ENCODE data around the gene MOV10L1. TPM values are rescaled to one million over a fixed set of nuclear protein-coding genes. Genes with fewer than 3 reads are reported as not detected.
A peak's percentile ranks its signal among the peaks of the same experiment; 100 is the strongest.

Gene MOV10L1
- total RNA-seq, 8 experiments from 2014 or later, result 0.11 to 2.9 (median 0.45) TPM

DNA sequence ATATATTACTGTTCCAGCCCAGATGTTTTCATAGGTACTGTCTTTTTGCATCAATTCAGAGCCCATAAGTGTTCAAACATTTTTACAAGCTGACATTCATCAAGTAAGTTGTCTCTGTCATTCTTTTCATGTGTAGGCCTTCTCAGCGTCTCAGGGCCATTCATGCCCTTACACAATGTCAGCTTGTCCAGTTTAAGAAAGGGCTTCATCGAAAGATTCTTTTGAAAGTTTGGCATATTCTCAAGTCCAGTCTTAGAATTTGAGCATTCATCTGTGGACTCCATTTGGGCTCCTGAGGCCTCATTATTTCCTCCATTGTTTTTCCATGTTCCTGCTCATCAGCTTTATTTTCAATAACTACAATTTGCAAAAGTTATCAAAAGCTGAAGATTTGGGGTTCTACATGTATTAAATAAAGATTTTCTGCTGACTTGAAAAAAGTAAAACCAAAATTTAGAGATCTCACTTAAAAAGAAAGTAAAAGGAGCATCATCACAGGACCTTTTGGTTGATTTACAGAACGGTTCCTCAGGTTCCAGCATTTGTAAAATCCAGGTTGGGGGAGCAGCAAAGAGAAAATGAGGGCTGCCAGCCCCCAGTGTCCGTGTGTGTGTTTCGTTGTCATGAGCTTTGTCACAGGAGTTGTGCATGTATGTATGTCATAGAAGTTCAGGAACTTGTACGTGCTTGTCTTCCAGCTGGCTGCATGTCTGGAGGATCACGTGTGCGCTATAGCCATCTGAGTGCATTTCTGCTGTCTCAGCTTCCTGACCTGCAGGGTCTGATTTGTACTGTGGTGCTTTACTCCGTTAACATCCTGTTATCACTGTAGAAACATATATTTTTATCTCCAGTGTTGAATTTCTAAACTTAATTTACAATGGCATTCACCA is 15.6 kb downstream of the MOV10L1 start:
- Histone ChIP-seq H3K4me3 (no peak overlapping the region), H3K4me1 (replicated peaks in 1 of 2) (no peaks in the 10 kb centered on the region), H3K27ac (no peak overlapping the region)
- WGBS, 10 experiments, result 41 to 100% (median 74%) methylated on average over 1 to 9 of the region's 9 CpGs
- peak in 3 of 8 experiments; percentile 18 to 57 (median 25) for ATAC-seq (replicated peaks in 6 of 8)
- in situ Hi-C loops (cut with MboI; ENCODE audit: low pct_unique_long_range_greater_than_20kb in 2 of 9, low sequenced_read_pairs in 9 of 9, unreplicated experiment in 9 of 9), result no loop called here

DNA sequence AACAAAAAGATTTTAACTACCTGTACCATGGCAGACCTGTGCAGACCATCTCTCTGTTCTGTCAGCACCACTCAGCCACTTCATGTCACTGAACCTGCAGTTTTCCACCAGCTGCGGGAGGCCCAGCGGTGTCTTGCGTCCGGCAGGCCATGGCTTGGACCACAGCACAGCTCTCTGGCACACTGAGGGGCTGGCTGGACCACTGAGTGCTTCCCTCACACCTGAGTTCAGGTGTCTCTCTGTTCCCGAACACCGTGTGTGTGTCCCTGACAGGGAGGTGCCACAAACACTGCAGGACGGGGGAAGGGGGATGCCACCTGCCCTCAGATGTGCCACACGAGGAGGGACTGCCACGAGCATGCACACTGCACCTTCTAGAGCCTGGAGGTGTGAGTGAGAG is 17.7 kb downstream of the MOV10L1 start:
- 35 to 100% (median 98%) methylated on average over 1 to 4 of the region's 9 CpGs; no CpG with 5 or more reads in 2 of the 10 experiments for WGBS, 10 experiments

DNA sequence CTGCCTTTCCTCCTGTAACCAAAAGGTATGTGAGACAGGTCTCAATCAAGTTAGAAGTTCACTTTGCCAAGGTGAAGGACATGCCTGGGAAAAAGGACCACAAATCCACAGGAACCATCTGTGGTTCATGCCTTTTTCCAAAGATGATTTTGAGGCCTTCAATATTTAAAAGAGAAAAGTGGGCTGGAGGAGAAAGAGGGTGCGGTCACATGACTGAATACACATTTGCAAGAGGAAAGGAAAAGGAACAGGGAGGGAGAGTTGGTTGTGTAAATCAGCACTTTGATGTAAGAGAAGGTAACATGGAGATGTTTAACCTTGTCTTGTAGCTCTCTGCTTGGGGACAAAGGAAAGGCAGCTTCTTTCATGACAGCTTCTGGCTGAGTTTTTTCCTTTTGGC is 21.2 kb downstream of the MOV10L1 start:
- in situ Hi-C loops (cut with MboI; ENCODE audit: low pct_unique_long_range_greater_than_20kb in 2 of 9, low sequenced_read_pairs in 9 of 9, unreplicated experiment in 9 of 9), result no loop called here
- ATAC-seq (replicated peaks in 6 of 8), result peak in 2 of 8 experiments; percentile 35 to 41
- WGBS, 10 experiments, result 67 to 100% (median 80%) methylated on average over 1 of the region's 1 CpG; no CpG with 5 or more reads in 5 of the 10 experiments
- no peak overlapping the region for H3K4me3 ChIP-seq
- H3K27ac ChIP-seq, result no peak overlapping the region
- no peaks in the 10 kb centered on the region for H3K4me1 ChIP-seq (replicated peaks in 1 of 2)

More for the DNA sequence above, 17.7 kb downstream of the MOV10L1 start:
- in situ Hi-C loops (cut with MboI; ENCODE audit: low pct_unique_long_range_greater_than_20kb in 2 of 9, low sequenced_read_pairs in 9 of 9, unreplicated experiment in 9 of 9), result no loop called here
- H3K4me3 ChIP-seq, result no peak overlapping the region
- H3K4me1 ChIP-seq (replicated peaks in 1 of 2), result no peaks in the 10 kb centered on the region
- H3K27ac ChIP-seq, result no peak overlapping the region
- ATAC-seq (replicated peaks in 6 of 8), result no peak

DNA sequence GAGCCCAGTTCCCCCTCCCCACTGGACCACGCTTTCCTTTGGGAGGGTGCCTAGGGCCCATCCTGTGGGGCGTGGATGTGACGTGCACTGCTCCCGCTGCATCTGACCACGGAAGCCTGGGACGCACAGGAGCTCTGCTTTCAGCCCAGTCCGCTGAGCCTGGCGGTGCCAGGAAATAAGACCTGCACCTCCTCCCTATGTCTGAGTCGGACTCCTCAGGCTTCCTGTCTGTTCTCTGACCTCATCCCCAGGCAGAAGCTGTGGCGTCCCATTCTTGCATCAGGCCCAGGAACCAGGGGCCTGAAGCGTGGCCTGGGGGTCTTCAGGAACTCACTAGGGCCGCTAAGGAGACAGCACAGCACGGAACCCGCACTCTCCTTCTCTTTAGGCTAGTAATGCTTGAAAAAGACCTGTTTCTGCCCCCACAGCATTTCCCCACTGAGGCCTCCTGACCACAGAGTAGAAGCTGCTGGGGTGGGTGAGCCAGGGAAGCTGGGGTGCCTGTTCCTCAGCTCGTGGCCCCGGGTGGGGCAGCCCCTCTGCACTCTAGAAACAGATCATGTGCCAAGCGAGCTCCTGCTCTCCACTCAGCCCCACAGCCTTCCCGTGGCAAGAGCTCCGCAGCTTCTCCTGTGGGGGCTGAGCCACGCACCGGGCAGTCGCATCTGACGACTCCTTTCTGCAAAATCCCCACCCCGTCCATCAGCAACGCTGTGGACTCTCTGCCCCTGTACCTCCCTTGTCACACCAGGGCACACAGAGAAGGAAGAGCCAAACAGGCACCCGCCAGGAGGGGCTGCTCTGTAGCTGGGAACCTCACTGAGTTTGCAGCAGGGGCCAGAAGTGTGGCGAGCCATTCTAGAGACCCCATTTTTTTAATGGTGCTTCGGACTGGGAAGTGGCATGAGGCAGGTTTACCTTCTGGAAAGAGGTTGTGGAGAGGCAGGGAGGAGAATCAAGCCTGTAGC is 22.6 kb downstream of the MOV10L1 start:
- Histone ChIP-seq H3K27ac (no peak overlapping the region), H3K4me3 (no peak overlapping the region), H3K4me1 (replicated peaks in 1 of 2) (no peaks in the 10 kb centered on the region)
- in situ Hi-C loops (cut with MboI; ENCODE audit: low pct_unique_long_range_greater_than_20kb in 2 of 9, low sequenced_read_pairs in 9 of 9, unreplicated experiment in 9 of 9), result no loop called here
- ATAC-seq (replicated peaks in 6 of 8), result peak in 6 of 8 experiments; percentile 16 to 87 (median 40)
- 40 to 85% (median 76%) methylated on average over 1 to 14 of the region's 28 CpGs; no CpG with 5 or more reads in 3 of the 10 experiments for WGBS, 10 experiments

DNA sequence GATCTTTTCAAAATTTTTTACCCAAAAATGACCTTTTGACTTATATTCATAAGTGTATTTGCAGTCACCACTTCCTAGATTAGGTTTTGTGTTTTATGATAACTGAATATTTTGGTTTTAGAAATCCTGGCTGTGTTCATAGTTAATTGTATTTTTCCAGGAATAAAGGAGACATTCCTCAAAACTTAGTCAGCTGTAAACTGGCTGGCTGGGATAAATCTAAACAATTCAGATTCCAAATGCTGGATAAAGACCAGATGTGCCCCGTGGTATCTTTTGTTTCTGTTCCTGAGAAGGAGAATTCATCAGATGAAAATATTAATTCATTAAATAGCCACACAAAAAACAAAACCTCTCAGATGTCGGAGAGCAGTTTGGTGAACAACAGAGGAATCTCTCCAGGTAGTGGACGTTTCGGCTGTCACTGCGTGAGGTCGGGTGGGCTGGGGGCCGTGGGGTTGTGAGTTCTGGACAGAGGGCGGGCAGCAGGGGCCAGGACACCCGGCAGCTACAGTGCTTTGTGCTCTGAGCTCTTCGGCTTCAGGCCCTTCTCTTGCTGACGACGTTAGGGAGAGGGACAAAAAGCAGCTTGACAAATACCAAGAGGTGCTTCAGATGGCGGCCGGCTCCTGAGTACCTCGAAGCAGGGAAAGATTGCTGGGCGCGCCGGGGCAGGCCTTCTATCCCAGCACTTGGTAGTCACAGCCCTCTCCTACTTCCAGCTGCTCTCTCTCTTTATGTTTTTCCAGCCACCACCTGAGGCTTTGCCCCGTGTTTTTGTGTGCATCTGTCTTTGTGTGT is 24.6 kb downstream of the MOV10L1 start:
- 12 to 75% (median 56%) methylated on average over 1 to 12 of the region's 19 CpGs; no CpG with 5 or more reads in 1 of the 10 experiments for WGBS, 10 experiments
- no peak overlapping the region for H3K27ac ChIP-seq
- in situ Hi-C loops (cut with MboI; ENCODE audit: low pct_unique_long_range_greater_than_20kb in 2 of 9, low sequenced_read_pairs in 9 of 9, unreplicated experiment in 9 of 9), result no loop called here
- H3K4me1 ChIP-seq (replicated peaks in 1 of 2), result peaks cover 0 to 2% of the 10 kb centered on the region in 2 donors
- H3K4me3 ChIP-seq, result no peak overlapping the region
- peak in 3 of 8 experiments; percentile 10 to 47 (median 42) for ATAC-seq (replicated peaks in 6 of 8)

DNA sequence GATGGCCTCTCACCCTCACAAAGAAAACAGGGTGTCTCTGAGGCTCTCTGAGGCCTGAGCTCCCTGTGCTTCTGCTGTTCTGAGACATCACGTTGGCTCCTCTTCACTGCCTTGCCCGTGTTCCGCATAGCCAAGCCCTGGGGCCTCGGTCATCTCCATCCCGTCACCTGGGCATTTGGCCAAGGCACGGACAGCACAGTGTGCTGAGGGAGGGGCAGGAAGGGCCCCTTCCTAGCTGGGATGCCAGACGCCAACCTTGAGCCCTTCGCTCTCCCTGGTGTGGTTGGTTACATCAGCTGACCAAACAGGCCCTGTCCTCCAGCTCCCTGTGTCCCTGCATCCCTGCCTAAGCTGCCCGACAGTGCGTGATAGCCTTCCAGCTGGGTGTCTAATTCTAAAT is 25.9 kb downstream of the MOV10L1 start:
- peak in 3 of 8 experiments; percentile 23 to 51 (median 47) for ATAC-seq (replicated peaks in 6 of 8)
- 53 to 100% (median 77%) methylated on average over 2 to 7 of the region's 10 CpGs; no CpG with 5 or more reads in 4 of the 10 experiments for WGBS, 10 experiments
- Histone ChIP-seq H3K4me1 (replicated peaks in 1 of 2) (peaks cover 0 to 2% of the 10 kb centered on the region in 2 donors), H3K4me3 (no peak overlapping the region), H3K27ac (no peak overlapping the region)
- in situ Hi-C loops (cut with MboI; ENCODE audit: low pct_unique_long_range_greater_than_20kb in 2 of 9, low sequenced_read_pairs in 9 of 9, unreplicated experiment in 9 of 9), result no loop called here

DNA sequence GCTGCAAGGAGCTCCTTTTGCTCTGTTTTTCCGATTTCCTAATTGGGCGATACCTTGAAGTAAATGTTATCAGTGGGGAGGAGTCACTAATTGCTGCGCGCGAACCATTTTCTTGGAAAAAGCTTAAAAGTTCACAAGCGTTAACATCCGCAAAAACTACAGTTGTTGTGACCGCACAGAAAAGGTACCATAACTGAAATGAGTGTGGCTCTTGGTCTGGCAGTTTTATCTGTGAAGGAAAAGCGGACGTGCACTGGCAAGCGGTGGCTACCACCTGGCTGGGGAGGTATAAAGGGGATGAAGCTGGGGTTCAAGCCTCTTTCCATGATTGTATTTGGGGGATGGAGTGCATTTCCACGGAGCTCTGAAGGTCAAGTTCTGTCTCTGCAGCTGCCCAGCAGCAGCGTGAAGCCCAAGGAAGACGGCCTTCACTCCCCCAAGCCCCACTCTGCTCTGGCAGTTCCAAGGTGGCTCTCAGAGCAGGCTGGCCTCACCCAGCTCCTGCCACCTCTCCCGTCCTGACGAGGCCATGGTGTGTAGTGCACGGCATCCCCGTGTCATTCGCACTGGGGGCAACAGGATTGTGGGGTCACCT is 27.5 kb downstream of the MOV10L1 start:
- ATAC-seq (replicated peaks in 6 of 8), result no peak
- peaks cover 0 to 2% of the 10 kb centered on the region in 2 donors for H3K4me1 ChIP-seq (replicated peaks in 1 of 2)
- 77 to 100% (median 91%) methylated on average over 3 to 16 of the region's 19 CpGs for WGBS, 10 experiments
- H3K27ac ChIP-seq, result no peak overlapping the region
- in situ Hi-C loops (cut with MboI; ENCODE audit: low pct_unique_long_range_greater_than_20kb in 2 of 9, low sequenced_read_pairs in 9 of 9, unreplicated experiment in 9 of 9), result no loop called here
- H3K4me3 ChIP-seq, result no peak overlapping the region

DNA sequence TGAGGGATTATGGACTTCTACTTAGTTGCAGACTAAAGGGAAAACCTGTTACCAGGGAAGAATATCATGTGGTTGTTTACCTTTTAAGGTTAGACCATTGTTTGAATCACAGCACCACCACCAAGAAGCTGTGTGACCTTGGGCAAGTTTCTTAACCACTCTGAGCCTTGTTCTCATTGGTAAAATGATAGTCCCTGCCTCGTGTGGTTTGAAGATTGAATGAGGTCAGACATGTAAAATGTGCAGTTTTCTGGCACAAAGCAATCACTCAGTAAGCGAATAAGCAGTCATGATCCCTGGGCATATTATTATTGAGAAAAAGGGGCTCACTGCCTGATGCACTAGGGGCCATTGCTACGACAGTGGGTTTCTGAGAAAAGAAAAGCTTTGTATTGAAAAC is 28.3 kb downstream of the MOV10L1 start:
- Histone ChIP-seq H3K4me1 (replicated peaks in 1 of 2) (peaks cover 0 to 2% of the 10 kb centered on the region in 2 donors), H3K4me3 (no peak overlapping the region), H3K27ac (no peak overlapping the region)
- in situ Hi-C loops (cut with MboI; ENCODE audit: low pct_unique_long_range_greater_than_20kb in 2 of 9, low sequenced_read_pairs in 9 of 9, unreplicated experiment in 9 of 9), result no loop called here
- 0 to 100% (median 71%) methylated on average over 1 to 3 of the region's 3 CpGs; no CpG with 5 or more reads in 3 of the 10 experiments for WGBS, 10 experiments
- peak in 1 of 8 experiments; percentile 38 for ATAC-seq (replicated peaks in 6 of 8)

DNA sequence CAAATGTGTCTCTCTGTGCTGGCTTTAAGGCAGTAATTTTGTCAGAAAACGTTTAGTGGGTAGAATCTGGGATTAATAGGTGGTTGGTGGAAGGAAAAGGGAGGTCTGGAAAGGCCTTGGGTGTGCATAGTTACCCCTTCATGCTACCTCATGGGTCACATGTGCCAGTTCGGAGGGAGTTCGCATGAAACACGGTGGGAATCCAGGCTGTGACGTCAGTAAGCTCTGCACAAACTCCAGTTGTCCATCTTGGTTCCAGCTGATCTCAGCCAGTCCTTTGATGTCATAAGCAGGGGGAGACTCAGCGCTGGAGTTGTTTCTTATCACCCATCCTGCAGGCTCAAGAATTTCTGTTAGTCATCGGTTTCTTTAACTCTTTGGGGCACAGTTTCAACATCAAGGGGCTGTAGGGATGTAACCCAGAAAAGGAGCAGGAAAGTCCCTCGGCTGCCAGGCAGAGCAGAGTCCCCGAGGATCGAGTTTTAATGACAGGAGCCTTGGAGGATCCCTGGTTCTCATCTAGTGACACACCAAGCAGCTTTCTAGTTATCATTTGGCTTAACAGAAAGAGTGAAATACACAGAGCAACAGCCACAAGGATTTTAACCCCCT is 28.9 kb downstream of the MOV10L1 start:
- ATAC-seq (replicated peaks in 6 of 8), result peak in 6 of 8 experiments; percentile 45 to 89 (median 58)
- H3K27ac ChIP-seq, result no peak overlapping the region
- in situ Hi-C loops (cut with MboI; ENCODE audit: low pct_unique_long_range_greater_than_20kb in 2 of 9, low sequenced_read_pairs in 9 of 9, unreplicated experiment in 9 of 9), result no loop called here
- 8 to 100% (median 46%) methylated on average over 1 to 10 of the region's 10 CpGs for WGBS, 10 experiments
- H3K4me1 ChIP-seq (replicated peaks in 1 of 2), result peaks cover 0 to 2% of the 10 kb centered on the region in 2 donors
- no peak overlapping the region for H3K4me3 ChIP-seq

DNA sequence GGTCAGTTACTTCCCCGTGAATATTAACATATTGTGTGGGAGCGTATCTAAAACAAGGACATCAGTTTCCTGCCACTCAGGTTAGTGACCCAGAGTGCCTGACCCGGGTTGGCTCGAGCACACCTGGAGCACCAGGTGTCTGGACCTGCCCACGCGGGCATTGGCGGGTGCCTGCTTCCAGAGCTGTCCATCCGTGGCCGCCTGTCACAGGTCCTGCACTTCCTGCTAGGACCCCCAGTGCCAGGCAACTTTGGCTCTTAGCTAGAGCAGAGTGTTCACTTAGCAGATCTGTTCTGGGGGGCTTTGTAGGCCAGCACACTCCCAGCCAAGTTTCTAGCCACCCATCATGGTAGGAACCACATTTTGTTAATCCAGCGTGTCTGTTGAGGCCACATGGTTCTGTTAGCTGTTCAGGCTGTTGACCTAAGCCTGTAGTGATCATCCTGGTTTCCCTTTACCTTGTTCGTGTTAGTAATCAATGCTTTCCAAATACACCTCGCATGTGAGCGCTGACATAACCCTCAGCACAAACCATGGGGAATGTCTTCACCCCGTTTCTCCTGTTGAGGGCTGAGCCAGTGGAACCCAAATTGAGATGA is 29.5 kb downstream of the MOV10L1 start:
- no peak for ATAC-seq (replicated peaks in 6 of 8)
- Histone ChIP-seq H3K4me3 (no peak overlapping the region), H3K27ac (no peak overlapping the region), H3K4me1 (replicated peaks in 1 of 2) (peaks cover 0 to 2% of the 10 kb centered on the region in 2 donors)
- in situ Hi-C loops (cut with MboI; ENCODE audit: low pct_unique_long_range_greater_than_20kb in 2 of 9, low sequenced_read_pairs in 9 of 9, unreplicated experiment in 9 of 9), result no loop called here
- 40 to 90% (median 69%) methylated on average over 1 to 8 of the region's 14 CpGs; no CpG with 5 or more reads in 1 of the 10 experiments for WGBS, 10 experiments

DNA sequence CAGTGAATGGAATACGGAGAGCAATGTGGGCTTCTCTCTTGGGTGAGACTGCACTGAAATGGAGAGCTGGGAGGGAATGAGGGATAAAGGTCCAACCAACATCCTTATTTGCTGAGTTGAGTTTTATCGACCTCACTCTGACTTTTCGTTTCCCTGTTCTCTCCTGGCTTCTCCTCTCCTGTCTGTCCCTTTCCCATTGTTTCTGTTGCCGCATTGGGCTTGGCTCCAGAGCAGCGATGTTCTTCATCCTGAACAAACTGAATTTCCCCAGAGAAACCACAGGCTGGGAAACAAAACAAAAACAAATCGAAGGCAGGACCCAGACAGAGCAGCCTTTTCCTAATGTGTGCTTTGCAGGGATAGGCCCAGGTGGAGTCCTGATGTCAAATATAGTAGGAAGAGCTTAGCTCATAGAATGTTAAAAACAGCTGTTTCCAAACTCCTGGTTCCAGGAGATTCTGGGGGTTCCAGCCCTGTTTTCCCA is 30.0 kb downstream of the MOV10L1 start:
- Histone ChIP-seq H3K4me1 (replicated peaks in 1 of 2) (peaks cover 0 to 2% of the 10 kb centered on the region in 2 donors), H3K4me3 (no peak overlapping the region), H3K27ac (no peak overlapping the region)
- 0 to 93% (median 44%) methylated on average over 1 to 6 of the region's 6 CpGs; no CpG with 5 or more reads in 1 of the 10 experiments for WGBS, 10 experiments
- in situ Hi-C loops (cut with MboI; ENCODE audit: low pct_unique_long_range_greater_than_20kb in 2 of 9, low sequenced_read_pairs in 9 of 9, unreplicated experiment in 9 of 9), result no loop called here
- ATAC-seq (replicated peaks in 6 of 8), result no peak

All from motor neuron (in vitro differentiated cells).